Muscle of leg (tissue), 11 donors: Measurements from ENCODE around the gene CDC37L1. TPM values are rescaled to one million over a fixed set of nuclear protein-coding genes. Genes with fewer than 3 reads are reported as not detected.

Experiments
- DNase-seq: peaks from one replicate; pipeline ENCODE4 v3.0.0; 2013
- H3K27ac ChIP-seq: one replicate; pipeline ENCODE4 v1.5.1; 2013; ENCODE audit warnings: mild to moderate bottlenecking, low read length, control low read depth
- H3K27me3 ChIP-seq: one replicate; pipeline ENCODE4 v1.6.1; 2013; ENCODE audit warnings: low read length; ENCODE audit not compliant: control insufficient read depth, insufficient read depth
- H3K36me3 ChIP-seq: one replicate; pipeline ENCODE4 v1.6.1; 2013; ENCODE audit warnings: low read length; ENCODE audit not compliant: control insufficient read depth, insufficient read depth
- H3K4me1 ChIP-seq: one replicate; pipeline ENCODE4 v1.6.1; 2013; ENCODE audit warnings: low read length; ENCODE audit not compliant: control insufficient read depth, insufficient read depth
- H3K4me3 ChIP-seq: one replicate; pipeline ENCODE4 v1.5.1; 2013; ENCODE audit warnings: low read length, control low read depth
- H3K9me3 ChIP-seq: replicated peaks from 2 replicates; pipeline ENCODE4 v1.6.1; 2013; ENCODE audit warnings: low read depth, low read length; ENCODE audit not compliant: control insufficient read depth
- WGBS: methylation state at CpG from one replicate; pipeline ENCODE4 v1.1.5; 2013; ENCODE audit warnings: missing lambda C conversion rate; ENCODE audit not compliant: insufficient coverage; 5-methylcytosine and 5-hydroxymethylcytosine counted together
- polyA plus RNA-seq, 8 donors: library from polyadenylated mRNA; unstranded; fragments of 120-200 nt; gene quantifications; one replicate each; pipeline versions ENCODE4 v1.2.1 to v1.2.3, GENCODE V29; 2013; ENCODE audit warnings: inconsistent platforms in 1 of 8, low replicate concordance in 1 of 8; ENCODE audit not compliant: insufficient read length in 8 of 8, insufficient read depth in 1 of 8
- total RNA-seq: library from RNA; stranded (reverse); fragments of 120-200 nt; gene quantifications from one replicate; pipeline ENCODE4 v1.2.4, GENCODE V29; 2013

Gene CDC37L1
- total and polyA plus RNA-seq, 9 donors, result 18.3 to 26.7 (median 21.6) TPM

DNA sequence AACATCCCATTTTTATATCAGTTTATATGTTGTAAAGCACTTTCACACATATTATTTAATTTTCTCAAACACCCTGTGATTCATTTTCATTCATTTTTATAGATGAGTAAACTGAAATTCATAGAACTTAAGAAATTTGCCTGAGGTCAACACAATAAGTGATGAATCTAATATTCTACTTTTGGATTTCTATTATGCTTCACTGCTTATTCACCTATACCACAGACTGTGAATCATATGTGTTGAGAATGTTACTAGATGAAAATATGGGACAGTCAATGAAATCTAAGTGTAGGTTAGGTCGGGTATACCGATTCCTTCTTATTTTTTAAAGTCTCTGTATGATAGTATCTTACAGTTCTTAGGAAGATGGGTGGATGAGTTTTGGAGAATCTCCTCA is 24.8 kb downstream of the CDC37L1 start:
- no CpG with 5 or more reads among the region's 2 CpGs for WGBS
- Histone ChIP-seq H3K27ac (no peak overlapping the region), H3K9me3 (no peaks in the 10 kb centered on the region), H3K4me1 (no peaks in the 10 kb centered on the region), H3K4me3 (no peak overlapping the region), H3K27me3 (no peaks in the 10 kb centered on the region), H3K36me3 (peaks cover 10% of the 10 kb centered on the region)
- DNase-seq, result no peak

DNA sequence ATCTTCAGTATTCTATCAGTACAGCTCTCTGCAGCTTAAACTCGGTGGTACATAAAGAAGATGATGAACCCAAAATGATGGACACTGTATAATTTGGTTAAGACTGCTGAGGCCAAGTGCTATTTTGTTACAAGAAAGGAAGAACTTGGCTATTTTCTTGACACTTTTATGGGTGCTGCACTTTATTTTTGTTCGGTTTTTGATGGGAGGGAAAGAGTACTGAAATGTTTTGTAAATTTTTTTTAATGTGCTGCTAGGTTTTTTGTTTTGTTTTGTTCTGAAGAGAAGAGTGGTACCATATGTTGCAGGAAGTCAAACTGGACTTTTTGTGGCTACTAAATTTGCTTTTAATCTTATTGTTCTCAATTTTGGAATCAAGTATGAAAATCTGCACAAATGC is 26.7 kb downstream of the CDC37L1 start:
- no peak for DNase-seq

DNA sequence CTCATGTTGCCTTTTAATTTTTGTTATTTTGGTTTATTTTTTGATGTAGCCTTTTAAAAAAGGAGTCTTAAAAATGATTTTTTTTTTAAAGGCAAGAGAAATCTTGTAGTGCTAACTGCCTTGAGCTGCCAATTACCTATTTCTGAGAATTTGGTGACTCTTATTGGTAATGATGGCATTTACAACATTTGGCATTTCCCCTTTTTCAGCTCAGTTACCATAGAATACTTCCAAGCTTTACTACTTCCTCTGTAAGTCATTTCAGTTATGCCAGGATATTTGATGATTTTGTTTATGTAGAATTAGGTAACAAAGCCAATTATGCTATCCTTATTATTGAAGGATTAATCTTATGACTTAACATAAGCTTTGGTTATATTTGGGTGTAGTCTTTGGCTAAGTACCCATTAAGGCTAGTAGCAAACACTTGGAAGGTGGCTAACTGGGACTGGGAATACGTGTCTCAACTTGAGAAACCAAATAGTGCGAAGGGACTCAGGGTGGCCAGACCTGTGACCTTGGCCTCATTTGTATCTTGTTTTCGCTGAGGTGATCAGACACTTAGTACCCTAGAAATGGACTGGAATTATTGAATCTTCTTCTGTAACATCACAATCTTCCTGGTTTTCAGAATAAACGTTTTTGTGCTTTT is 27.7 kb downstream of the CDC37L1 start:
- Histone ChIP-seq H3K27ac (no peak overlapping the region), H3K9me3 (no peaks in the 10 kb centered on the region), H3K4me1 (no peaks in the 10 kb centered on the region), H3K27me3 (no peaks in the 10 kb centered on the region), H3K36me3 (peaks cover 12% of the 10 kb centered on the region), H3K4me3 (no peak overlapping the region)
- no CpG with 5 or more reads among the region's 4 CpGs for WGBS
- DNase-seq, result no peak

More for the DNA sequence above, 26.7 kb downstream of the CDC37L1 start:
- no peak overlapping the region for H3K27ac ChIP-seq
- H3K4me1 ChIP-seq, result no peaks in the 10 kb centered on the region
- H3K36me3 ChIP-seq, result peaks cover 12% of the 10 kb centered on the region
- no peaks in the 10 kb centered on the region for H3K27me3 ChIP-seq
- no peak overlapping the region for H3K4me3 ChIP-seq
- WGBS, result 40% methylated on average over 2 of the region's 2 CpGs
- no peaks in the 10 kb centered on the region for H3K9me3 ChIP-seq

DNA sequence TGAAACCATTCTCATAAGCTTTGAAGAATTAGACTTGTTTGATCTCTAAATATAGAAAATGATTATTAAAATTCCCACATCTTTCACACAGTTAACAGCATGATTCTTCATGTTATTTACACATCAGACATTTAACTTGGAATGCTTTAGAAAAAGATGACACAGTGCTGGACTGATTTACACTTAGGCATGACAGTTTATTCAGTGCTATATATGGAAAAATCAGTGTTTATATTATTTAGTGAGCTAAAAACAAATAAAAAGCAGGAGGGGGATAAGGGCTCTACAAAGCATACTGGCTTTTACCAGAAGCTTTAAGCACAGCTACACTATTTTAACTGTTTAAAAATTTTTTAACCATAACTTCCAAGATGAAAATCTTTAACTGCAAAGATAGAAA is 30.0 kb downstream of the CDC37L1 start:
- Histone ChIP-seq H3K9me3 (no peaks in the 10 kb centered on the region), H3K36me3 (peaks cover 12% of the 10 kb centered on the region), H3K27me3 (no peaks in the 10 kb centered on the region), H3K4me3 (no peak overlapping the region), H3K4me1 (no peaks in the 10 kb centered on the region), H3K27ac (no peak overlapping the region)
- DNase-seq, result no peak

DNA sequence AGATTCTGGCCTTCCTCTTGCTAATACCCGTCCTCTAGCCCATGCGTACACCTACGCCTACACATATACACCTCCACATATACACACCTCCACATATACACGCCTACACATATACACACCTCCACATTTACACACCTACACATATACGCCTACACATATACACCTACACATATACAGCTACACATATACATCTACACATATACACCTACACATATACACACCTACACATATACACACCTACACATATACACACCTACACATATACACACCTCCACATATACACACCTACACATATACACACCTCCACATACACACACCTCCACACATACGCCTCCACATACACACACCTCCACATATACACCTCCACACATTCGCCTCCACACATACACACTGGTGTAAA is 34.5 kb downstream of the CDC37L1 start:
- H3K4me3 ChIP-seq, result no peak overlapping the region
- no peaks in the 10 kb centered on the region for H3K27me3 ChIP-seq
- H3K9me3 ChIP-seq, result no peaks in the 10 kb centered on the region
- no peak overlapping the region for H3K27ac ChIP-seq
- no peaks in the 10 kb centered on the region for H3K4me1 ChIP-seq
- 44% methylated on average over 2 of the region's 7 CpGs for WGBS
- peaks cover 43% of the 10 kb centered on the region for H3K36me3 ChIP-seq
- DNase-seq, result no peak

DNA sequence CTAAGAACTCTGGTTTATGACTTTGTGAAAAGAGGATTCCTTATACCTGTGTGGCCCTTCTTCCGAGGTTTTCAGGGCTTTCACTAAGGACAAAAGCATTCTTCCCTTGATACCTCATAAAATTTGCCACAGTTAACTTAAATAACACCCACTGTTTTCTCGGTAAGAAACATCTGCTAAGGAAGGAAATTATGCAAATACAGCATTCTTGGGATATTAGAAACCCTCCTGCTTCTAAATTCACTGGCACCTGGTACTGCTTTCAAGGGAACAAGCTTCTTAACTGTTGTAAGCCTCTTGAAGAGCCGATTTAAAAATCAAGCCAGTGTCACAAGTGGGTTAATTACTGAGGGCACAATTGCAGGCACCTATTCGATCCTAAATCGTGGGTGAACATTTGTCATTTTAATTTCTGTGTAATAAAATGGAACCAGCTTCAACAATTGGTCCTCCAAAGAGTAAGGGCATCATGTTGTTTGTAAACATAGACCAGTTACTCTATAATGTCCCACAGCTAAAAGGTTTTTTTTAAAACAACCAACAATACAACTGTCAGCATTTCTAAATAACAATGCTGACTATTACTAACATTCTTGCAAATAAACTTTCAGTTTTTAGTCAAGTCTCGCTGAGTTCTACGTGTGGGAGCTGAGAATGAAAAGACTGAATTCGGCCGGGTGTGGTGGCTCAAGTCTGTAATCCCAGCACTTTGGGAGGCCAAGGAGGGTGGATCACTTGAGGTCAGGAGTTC is 35.1 kb downstream of the CDC37L1 start:
- Histone ChIP-seq H3K27ac (no peak overlapping the region), H3K4me3 (no peak overlapping the region), H3K27me3 (no peaks in the 10 kb centered on the region), H3K36me3 (peaks cover 49% of the 10 kb centered on the region), H3K9me3 (no peaks in the 10 kb centered on the region), H3K4me1 (no peaks in the 10 kb centered on the region)
- WGBS, result 89% methylated on average over 4 of the region's 9 CpGs
- no peak for DNase-seq

DNA sequence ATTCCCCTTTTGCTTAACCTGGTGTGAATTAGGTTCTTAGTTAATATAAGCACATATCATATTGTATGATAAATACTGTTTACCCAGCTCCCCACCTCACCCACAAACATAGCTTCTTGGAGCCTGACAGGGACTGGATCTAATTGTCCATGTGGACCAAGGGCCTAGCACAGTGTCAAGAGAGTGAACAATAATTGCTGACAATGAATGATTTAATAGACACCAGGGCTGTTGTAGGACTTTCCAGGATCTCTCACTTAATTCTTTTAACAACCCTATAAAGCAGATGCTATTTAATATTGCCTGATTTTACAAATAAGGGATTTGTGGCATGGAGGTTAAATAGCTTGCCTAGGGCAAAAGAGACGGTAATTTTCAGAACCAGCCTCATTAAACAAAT is 36.8 kb downstream of the CDC37L1 start:
- Histone ChIP-seq H3K4me1 (no peaks in the 10 kb centered on the region), H3K27me3 (no peaks in the 10 kb centered on the region), H3K27ac (no peak overlapping the region), H3K9me3 (no peaks in the 10 kb centered on the region), H3K4me3 (no peak overlapping the region), H3K36me3 (peaks cover 48% of the 10 kb centered on the region)
- WGBS, result no CpG with 5 or more reads among the region's 1 CpG
- no peak for DNase-seq

DNA sequence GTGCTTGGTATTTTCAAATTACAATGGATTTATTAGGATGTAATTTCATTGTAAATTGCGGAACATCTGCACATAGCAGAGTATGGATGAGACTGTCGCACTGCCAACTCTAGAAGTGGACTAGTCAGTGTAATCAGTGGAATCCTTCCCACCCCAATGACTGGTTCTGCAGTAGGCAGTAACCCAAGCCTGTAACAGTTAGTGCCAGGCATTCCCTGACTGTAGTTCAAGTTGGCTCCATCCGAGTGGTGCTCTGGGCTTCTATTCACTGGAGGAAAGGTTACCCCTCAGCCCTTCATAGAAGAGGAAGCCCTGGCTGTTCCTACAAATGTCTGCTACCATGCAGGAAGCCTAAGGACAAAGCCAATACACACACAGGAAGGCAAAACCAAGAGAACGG is 38.4 kb downstream of the CDC37L1 start:
- DNase-seq, result no peak
- no peak overlapping the region for H3K4me3 ChIP-seq
- H3K4me1 ChIP-seq, result no peaks in the 10 kb centered on the region
- H3K27ac ChIP-seq, result no peak overlapping the region
- no peaks in the 10 kb centered on the region for H3K27me3 ChIP-seq
- 69% methylated on average over 3 of the region's 4 CpGs for WGBS
- H3K9me3 ChIP-seq, result no peaks in the 10 kb centered on the region
- peaks cover 59% of the 10 kb centered on the region for H3K36me3 ChIP-seq

DNA sequence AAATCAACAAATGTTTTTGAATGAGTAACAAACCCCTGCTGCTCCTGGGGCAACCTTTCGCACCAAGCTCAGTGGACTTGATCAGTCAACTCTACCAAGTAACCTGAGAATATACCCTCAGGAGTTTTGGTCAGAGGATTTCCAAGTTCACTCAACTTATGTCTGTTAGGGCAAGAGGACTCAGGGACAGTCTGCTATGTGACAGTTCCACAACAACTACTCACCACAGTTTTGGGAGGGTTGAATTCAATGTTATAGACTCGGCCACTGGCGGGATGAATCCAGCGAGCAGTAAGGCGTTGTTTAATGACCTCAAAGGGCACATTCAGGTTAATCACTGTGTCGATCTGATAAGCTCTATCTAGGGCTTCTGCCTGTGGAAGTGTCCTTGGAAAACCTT is 39.5 kb downstream of the CDC37L1 start:
- no peak for DNase-seq
- Histone ChIP-seq H3K27ac (no peak overlapping the region), H3K4me3 (no peak overlapping the region), H3K36me3 (peaks cover 57% of the 10 kb centered on the region), H3K4me1 (no peaks in the 10 kb centered on the region), H3K9me3 (no peaks in the 10 kb centered on the region), H3K27me3 (no peaks in the 10 kb centered on the region)
- 97% methylated on average over 5 of the region's 6 CpGs for WGBS

DNA sequence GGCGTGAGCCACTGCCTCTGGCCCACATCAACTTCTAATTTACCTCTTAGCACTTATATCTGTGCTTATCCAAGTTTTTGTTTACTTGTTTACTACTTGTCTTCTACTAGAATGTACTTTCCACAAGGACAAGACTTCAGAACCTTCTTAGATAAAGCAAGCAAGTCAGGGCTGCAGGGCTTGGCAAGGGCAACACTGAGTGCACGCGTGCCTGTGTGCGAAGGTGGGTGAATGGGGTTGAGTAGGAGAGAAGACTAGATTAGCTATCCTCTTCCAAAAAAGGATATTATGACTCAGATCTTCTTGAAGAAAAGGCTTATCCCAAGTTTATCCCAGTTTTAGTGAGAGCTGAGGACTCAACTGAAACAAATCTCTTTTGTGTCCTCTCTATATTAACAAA is 42.4 kb downstream of the CDC37L1 start:
- Histone ChIP-seq H3K27me3 (no peaks in the 10 kb centered on the region), H3K36me3 (peaks cover 42% of the 10 kb centered on the region), H3K4me1 (no peaks in the 10 kb centered on the region), H3K9me3 (peaks cover 2% of the 10 kb centered on the region), H3K4me3 (no peak overlapping the region), H3K27ac (no peak overlapping the region)
- no peak for DNase-seq
- WGBS, result no CpG with 5 or more reads among the region's 4 CpGs
